IPS-20b (cell line): ENCODE data around the gene LIPE.
"Not testable (repeated sequence)": the region's sequence is repeated elsewhere in the genome, so short reads cannot be mapped to it uniquely, and the experiment has no call there.

Experiments used
- H3K27ac ChIP-seq: one replicate; pipeline ENCODE4 v1.5.1; 2013; ENCODE audit warnings: low read length
- H3K27me3 ChIP-seq: 2 replicates; pipeline ENCODE4 v1.6.1; 2013; ENCODE audit warnings: mild to moderate bottlenecking, low read length, inconsistent platforms; ENCODE audit not compliant: insufficient read depth
- H3K36me3 ChIP-seq: 2 replicates; pipeline ENCODE4 v1.6.1; 2013; ENCODE audit warnings: low read depth, mild to moderate bottlenecking, inconsistent platforms, low read length, moderate library complexity; ENCODE audit not compliant: insufficient read depth
- H3K4me1 ChIP-seq: 2 replicates; pipeline ENCODE4 v1.6.1; 2013; ENCODE audit warnings: mild to moderate bottlenecking, control low read depth, inconsistent platforms, low read length, moderate library complexity; ENCODE audit not compliant: insufficient read depth
- H3K4me3 ChIP-seq: 2 replicates; pipeline ENCODE4 v1.5.1; 2013; ENCODE audit warnings: mild to moderate bottlenecking, low read length, inconsistent platforms
- H3K9ac ChIP-seq: 2 replicates; pipeline ENCODE4 v1.6.1; 2013; ENCODE audit warnings: low read depth, mild to moderate bottlenecking, inconsistent platforms, low read length, moderate library complexity
- H3K9me3 ChIP-seq: 2 replicates; pipeline ENCODE4 v1.6.1; 2013; ENCODE audit warnings: mild to moderate bottlenecking, low read depth, low read length, inconsistent platforms; ENCODE audit not compliant: insufficient read depth

The LIPE gene

GRCh38 chr19:42465827-42466280 is 38.7 kb upstream of the LIPE start:
- Histone ChIP-seq H3K9me3 (no peaks in the 10 kb centered on the region), H3K9ac (peak overlapping the region; percentile 46; the same call in 1 of the 2 replicates), H3K4me3 (no peak overlapping the region), H3K4me1 (peaks cover 11% of the 10 kb centered on the region; the same call in 1 of the 2 replicates), H3K36me3 (no peaks in the 10 kb centered on the region), H3K27me3 (no peaks in the 10 kb centered on the region), H3K27ac (peak overlapping the region; percentile 36)

- H3K9me3 ChIP-seq: no peaks in the 10 kb centered on the region
- no peaks in the 10 kb centered on the region for H3K36me3 ChIP-seq
- no peak overlapping the region for H3K27ac ChIP-seq
- no peak overlapping the region for H3K4me3 ChIP-seq
- H3K4me1 ChIP-seq: peaks cover 9% of the 10 kb centered on the region; the same call in 1 of the 2 replicates
- no peaks in the 10 kb centered on the region for H3K27me3 ChIP-seq
- no peak overlapping the region for H3K9ac ChIP-seq
These were observed 34.6 kb upstream of the LIPE start for GRCh38 chr19:42461700-42462324.

DNA sequence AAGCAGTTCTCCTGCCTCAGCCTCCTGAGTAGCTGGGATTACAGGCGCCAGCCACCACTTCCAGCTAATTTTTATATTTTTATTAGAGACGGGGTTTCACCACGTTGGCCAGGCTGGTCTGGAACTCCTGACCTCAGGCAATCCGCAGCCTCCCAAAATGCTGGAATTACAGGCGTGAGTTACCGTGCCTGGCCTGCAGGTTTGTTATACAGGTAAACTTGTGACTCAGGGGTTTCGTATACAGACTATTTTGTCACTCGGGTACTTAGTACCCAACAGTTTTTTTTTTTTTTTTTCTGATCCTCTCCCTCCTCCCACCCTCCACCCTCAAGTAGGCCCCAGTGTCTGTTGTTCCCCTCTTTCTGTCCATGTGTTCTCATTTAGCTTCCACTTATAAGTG is 34.0 kb upstream of the LIPE start:
- H3K36me3 ChIP-seq, H3K27ac ChIP-seq, H3K9me3 ChIP-seq, H3K4me1 ChIP-seq, H3K4me3 ChIP-seq, H3K27me3 ChIP-seq, H3K9ac ChIP-seq: not testable (repeated sequence)

- Histone ChIP-seq H3K27me3 (no peaks in the 10 kb centered on the region), H3K9ac (no peak overlapping the region), H3K4me1 (0 out of 2 replicates have a peak, but pooled peaks cover 5% of the 10 kb centered on the region), H3K9me3 (no peaks in the 10 kb centered on the region), H3K27ac (no peak overlapping the region), H3K4me3 (no peak overlapping the region), H3K36me3 (no peaks in the 10 kb centered on the region)
These were observed 32.7 kb upstream of the LIPE start for GRCh38 chr19:42459926-42460325.

GRCh38 chr19:42455621-42456081 is 28.5 kb upstream of the LIPE start:
- H3K36me3 ChIP-seq: no peaks in the 10 kb centered on the region
- no peak overlapping the region for H3K9ac ChIP-seq
- H3K27me3 ChIP-seq: no peaks in the 10 kb centered on the region
- no peak overlapping the region for H3K27ac ChIP-seq
- no peaks in the 10 kb centered on the region for H3K9me3 ChIP-seq
- H3K4me1 ChIP-seq: peaks cover 10% of the 10 kb centered on the region; the same call in 1 of the 2 replicates
- no peak overlapping the region for H3K4me3 ChIP-seq

GRCh38 chr19:42455086-42455485 is 27.9 kb upstream of the LIPE start:
- H3K4me3 ChIP-seq: no peak overlapping the region
- H3K27me3 ChIP-seq: no peaks in the 10 kb centered on the region
- H3K27ac ChIP-seq: no peak overlapping the region
- no peaks in the 10 kb centered on the region for H3K36me3 ChIP-seq
- peaks cover 12% of the 10 kb centered on the region; the same call in 1 of the 2 replicates for H3K4me1 ChIP-seq
- H3K9me3 ChIP-seq: no peaks in the 10 kb centered on the region
- H3K9ac ChIP-seq: no peak overlapping the region

DNA sequence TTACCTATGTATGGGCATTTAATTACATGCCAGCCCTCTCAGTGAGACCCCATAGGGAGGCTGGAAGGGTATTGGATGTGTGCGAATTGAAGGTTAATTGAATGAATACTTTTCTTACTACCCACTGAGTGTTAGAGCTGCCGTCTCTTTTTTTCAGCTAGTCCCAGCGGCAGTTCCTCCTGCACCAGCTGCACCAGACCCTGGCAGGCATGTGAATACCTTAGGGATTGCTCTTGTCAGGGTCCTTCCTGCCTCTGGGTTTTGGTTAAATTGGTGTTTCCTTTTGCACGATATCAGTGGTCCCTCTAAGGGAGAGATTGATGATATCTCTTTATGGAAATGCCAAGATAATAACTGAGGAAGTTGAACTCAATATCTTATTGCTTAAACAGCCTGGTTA is 25.4 kb upstream of the LIPE start:
- no peak overlapping the region for H3K9ac ChIP-seq

DNA sequence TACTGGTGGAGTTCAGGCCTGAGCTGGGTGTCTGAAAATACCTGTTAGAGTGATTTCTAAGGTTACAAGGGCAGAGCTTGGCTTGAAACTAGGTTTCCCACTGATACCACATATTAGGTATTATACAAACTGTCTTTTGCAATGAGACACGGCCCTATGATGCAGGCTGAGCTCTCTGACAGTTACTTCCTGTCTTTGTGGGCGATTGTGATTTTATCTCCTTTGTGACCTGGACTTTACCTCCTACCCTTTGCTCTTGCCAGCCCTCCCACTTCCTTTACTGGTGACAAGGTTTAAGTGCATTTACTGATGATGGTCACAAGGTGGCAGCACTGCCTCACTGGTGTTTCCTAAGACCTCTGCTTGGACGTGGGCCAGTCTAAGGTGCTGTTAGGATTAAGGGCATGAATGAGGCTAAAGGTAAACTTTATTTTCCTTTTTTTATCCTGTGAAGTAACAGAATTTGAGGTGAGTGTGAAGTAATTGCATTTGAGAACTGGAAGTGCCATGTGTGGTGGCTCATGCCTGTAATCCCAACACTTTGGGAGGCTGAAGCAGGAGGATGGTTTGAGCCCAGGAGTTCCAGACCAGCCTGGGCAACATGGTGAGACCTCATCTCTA is 23.2 kb upstream of the LIPE start:
- Histone ChIP-seq H3K4me1 (peaks cover 11% of the 10 kb centered on the region; the same call in 1 of the 2 replicates), H3K27me3 (no peaks in the 10 kb centered on the region), H3K36me3 (no peaks in the 10 kb centered on the region), H3K27ac (no peak overlapping the region), H3K9me3 (no peaks in the 10 kb centered on the region), H3K4me3 (no peak overlapping the region), H3K9ac (no peak overlapping the region)

More for the DNA sequence above, 25.4 kb upstream of the LIPE start:
- H3K27ac ChIP-seq: no peak overlapping the region
- H3K4me3 ChIP-seq: no peak overlapping the region
- no peaks in the 10 kb centered on the region for H3K36me3 ChIP-seq
- H3K27me3 ChIP-seq: no peaks in the 10 kb centered on the region
- peaks cover 14% of the 10 kb centered on the region; the same call in 1 of the 2 replicates for H3K4me1 ChIP-seq
- no peaks in the 10 kb centered on the region for H3K9me3 ChIP-seq

- not testable (repeated sequence) for H3K27ac ChIP-seq, H3K9me3 ChIP-seq, H3K4me3 ChIP-seq, H3K36me3 ChIP-seq, H3K4me1 ChIP-seq, H3K9ac ChIP-seq, H3K27me3 ChIP-seq
These were observed 21.1 kb upstream of the LIPE start for GRCh38 chr19:42448306-42448705.

DNA sequence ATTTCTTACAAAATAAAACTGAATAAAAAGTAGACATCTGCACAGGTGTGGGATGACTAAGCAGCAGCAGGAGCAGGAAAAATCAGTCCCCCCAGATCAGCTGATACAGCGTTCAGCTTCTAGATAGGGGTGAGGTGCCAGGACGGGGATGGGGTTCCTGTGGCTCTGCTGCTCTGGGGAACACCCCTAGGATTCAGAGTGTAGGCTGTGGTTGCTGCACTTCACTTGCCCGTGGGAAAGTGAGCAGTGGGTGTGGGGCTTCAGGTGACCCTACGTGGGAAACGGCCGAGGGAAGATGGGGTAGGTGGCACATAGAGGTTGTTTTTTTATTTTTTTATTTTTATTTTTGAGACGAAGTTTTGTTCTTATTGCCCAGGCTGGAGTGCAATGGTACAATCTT is 18.8 kb upstream of the LIPE start:
- Histone ChIP-seq H3K27me3 (peaks cover 16% of the 10 kb centered on the region), H3K27ac (no peak overlapping the region), H3K9me3 (no peaks in the 10 kb centered on the region), H3K4me3 (no peak overlapping the region), H3K9ac (no peak overlapping the region), H3K36me3 (no peaks in the 10 kb centered on the region), H3K4me1 (0 out of 2 replicates have a peak, but pooled peaks cover 7% of the 10 kb centered on the region)

DNA sequence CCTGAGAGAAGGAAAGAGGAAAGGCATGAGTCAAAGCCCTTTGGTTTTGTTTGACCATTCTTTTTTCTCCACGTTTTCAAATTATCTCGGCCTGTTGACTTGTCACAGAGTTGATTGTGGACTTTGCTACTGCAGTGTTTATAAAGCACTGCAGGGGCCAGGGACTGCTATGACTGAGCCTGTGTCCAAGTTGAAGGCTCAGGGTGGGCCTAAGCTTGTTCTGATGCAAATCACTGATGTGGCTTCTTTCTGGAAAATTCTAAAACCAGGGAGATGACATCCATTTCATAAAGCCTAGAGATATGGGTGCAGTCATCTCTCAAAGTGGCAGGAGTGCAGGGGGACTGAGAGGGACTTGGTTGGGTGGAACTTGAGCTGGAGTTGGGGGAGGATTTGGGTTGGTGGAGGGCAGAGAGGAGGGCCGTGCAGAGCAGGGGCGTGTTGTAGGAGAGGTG is 16.8 kb upstream of the LIPE start:
- Histone ChIP-seq H3K4me3 (no peak overlapping the region), H3K36me3 (no peaks in the 10 kb centered on the region), H3K27me3 (peaks cover 21% of the 10 kb centered on the region), H3K4me1 (0 out of 2 replicates have a peak, but pooled peaks cover 3% of the 10 kb centered on the region), H3K9ac (no peak overlapping the region), H3K9me3 (no peaks in the 10 kb centered on the region), H3K27ac (no peak overlapping the region)

DNA sequence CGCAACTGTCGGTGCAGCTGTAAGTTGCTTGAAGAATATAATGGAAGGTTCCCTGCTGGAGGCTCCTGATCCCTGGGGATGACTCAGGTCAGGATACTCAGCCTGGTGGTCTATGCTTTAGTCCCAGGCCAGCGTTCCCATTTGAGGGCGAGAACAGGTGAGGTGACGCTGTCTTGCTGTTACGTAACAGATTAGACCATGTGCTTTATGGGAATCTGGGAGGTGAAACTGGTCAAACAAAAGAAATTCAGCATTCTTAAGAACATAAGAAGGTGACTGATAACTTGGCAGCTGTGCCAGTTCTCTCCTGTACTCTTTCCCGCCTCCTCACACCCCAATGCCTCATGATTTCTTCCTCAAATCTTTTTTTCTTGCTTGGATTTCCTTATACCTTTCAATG is 15.6 kb upstream of the LIPE start, which contains the start of gene CXCL17:
CXCL17 (minus strand) TSS at position 114 of the 400 bp plus-strand sequence. CDS start 114 bp downstream, outside the sequence.
- Histone ChIP-seq H3K27ac (no peak within 1 kb of the TSS), H3K9ac (no peak within 1 kb of the TSS), H3K27me3 (peaks cover 21% of the 10 kb centered on the region), H3K9me3 (no peaks in the 10 kb centered on the region), H3K36me3 (no peaks in the 10 kb centered on the region), H3K4me1 (0 out of 2 replicates have a peak, but pooled peaks cover 3% of the 10 kb centered on the region), H3K4me3 (no peak within 1 kb of the TSS)
